GM18498 (cell line): Measurements from ENCODE around the gene BNIP5.
"Not testable (repeated sequence)": the region's sequence is repeated elsewhere in the genome, so short reads cannot be mapped to it uniquely, and the experiment has no call there.

Experiments used
- ATAC-seq: cut with Tn5 transposase; IDR thresholded peaks from one replicate; pipeline ENCODE4 v1.9.1; 2021; ENCODE audit warnings: mild to moderate bottlenecking, moderate library complexity; ENCODE audit not compliant: unreplicated experiment

The BNIP5 gene

GRCh38 chr6:36345681-36346466 is 9.2 kb upstream of the BNIP5 start:
- ATAC-seq, result no peak

- ATAC-seq, result no peak
Measured at GRCh38 chr6:36343109-36343680, 6.5 kb upstream of the BNIP5 start.

- no peak for ATAC-seq
Measured at GRCh38 chr6:36340618-36341454, 4.1 kb upstream of the BNIP5 start.

- ATAC-seq, result no peak
Measured at GRCh38 chr6:36340306-36340617, 3.6 kb upstream of the BNIP5 start.

- ATAC-seq, result no peak
Measured at GRCh38 chr6:36339146-36339545, 2.5 kb upstream of the BNIP5 start.

- ATAC-seq, result not testable (repeated sequence)
Measured at GRCh38 chr6:36338223-36338622, 1.5 kb upstream of the BNIP5 start.

GRCh38 chr6:36337814-36338213 is 1.1 kb upstream of the BNIP5 start:
- no peak for ATAC-seq

- no peak for ATAC-seq
Measured at GRCh38 chr6:36336208-36336710, 429 bp downstream of the BNIP5 start.

GRCh38 chr6:36335465-36336207 is 1.1 kb downstream of the BNIP5 start:
- no peak for ATAC-seq

GRCh38 chr6:36334832-36335459 is 1.7 kb downstream of the BNIP5 start:
- ATAC-seq, result no peak

- no peak for ATAC-seq
Measured at GRCh38 chr6:36333931-36334725, 2.6 kb downstream of the BNIP5 start.

GRCh38 chr6:36333171-36333895 is 3.4 kb downstream of the BNIP5 start:
- no peak for ATAC-seq

- no peak for ATAC-seq
Measured at GRCh38 chr6:36331381-36331780, 5.3 kb downstream of the BNIP5 start.

- ATAC-seq, result no peak
Measured at GRCh38 chr6:36330366-36330765, 6.3 kb downstream of the BNIP5 start.

- no peak for ATAC-seq
Measured at GRCh38 chr6:36329798-36330291, 6.8 kb downstream of the BNIP5 start.

GRCh38 chr6:36328600-36328999 is 8.1 kb downstream of the BNIP5 start:
- no peak for ATAC-seq

- ATAC-seq, result no peak
Measured at GRCh38 chr6:36327919-36328236, 8.8 kb downstream of the BNIP5 start.

GRCh38 chr6:36327226-36327918 is 9.3 kb downstream of the BNIP5 start:
- ATAC-seq, result no peak
